Neuron (in vitro differentiated cells): ENCODE data around the gene MAP2K6.

ENCODE experiments used
- H2AFZ ChIP-seq: one replicate; pipeline ENCODE4 v1.6.1; 2013; ENCODE audit warnings: low read depth, mild to moderate bottlenecking, inconsistent platforms, low read length, moderate library complexity
- H3K27me3 ChIP-seq: one replicate; pipeline ENCODE4 v1.6.1; 2013; ENCODE audit warnings: low read length; ENCODE audit not compliant: insufficient read depth
- H3K36me3 ChIP-seq: one replicate; pipeline ENCODE4 v1.6.1; 2013; ENCODE audit warnings: low read length; ENCODE audit not compliant: insufficient read depth
- H3K4me1 ChIP-seq: one replicate; pipeline ENCODE4 v1.6.1; 2013; ENCODE audit warnings: low read length; ENCODE audit not compliant: insufficient read depth
- H3K4me3 ChIP-seq: 2 replicates; pipeline ENCODE4 v1.5.1; 2013; ENCODE audit warnings: mild to moderate bottlenecking, low read length, moderate library complexity
- H3K9me3 ChIP-seq: one replicate; pipeline ENCODE4 v1.6.1; 2013; ENCODE audit warnings: low read length

The MAP2K6 gene

DNA sequence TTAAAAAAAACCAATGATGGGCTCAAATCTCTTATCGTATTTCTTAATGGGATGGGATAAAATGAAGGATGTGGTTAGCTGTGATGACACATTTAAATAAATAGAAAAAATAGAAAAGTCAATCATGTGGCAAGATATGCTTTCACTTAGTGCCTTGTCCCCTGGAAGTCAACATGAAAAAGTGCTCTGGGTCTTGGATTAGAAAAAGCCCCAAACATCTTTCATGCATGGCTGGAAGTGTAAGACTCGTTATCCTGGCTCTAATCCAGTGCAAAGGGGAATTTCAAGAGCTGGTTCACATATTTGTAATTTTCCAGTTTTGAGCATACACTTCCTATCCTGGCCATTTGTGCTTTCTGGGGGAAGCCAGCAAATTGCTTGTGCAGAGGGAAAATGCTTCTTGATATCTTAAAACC is 160.9 kb downstream of the MAP2K6 start:
- no peaks in the 10 kb centered on the region for H3K36me3 ChIP-seq
- H3K9me3 ChIP-seq, result no peaks in the 10 kb centered on the region
- H3K4me3 ChIP-seq, result no peak overlapping the region
- peak overlapping the region; percentile 33 for H2AFZ ChIP-seq
- H3K27me3 ChIP-seq, result no peaks in the 10 kb centered on the region
- H3K4me1 ChIP-seq, result peaks cover 27% of the 10 kb centered on the region

GRCh38 chr17:69577098-69577497 is 162.6 kb downstream of the MAP2K6 start:
- Histone ChIP-seq H3K27me3 (no peaks in the 10 kb centered on the region), H3K4me3 (no peak overlapping the region), H3K4me1 (peaks cover 27% of the 10 kb centered on the region), H2AFZ (no peak overlapping the region), H3K36me3 (no peaks in the 10 kb centered on the region), H3K9me3 (no peaks in the 10 kb centered on the region)

DNA sequence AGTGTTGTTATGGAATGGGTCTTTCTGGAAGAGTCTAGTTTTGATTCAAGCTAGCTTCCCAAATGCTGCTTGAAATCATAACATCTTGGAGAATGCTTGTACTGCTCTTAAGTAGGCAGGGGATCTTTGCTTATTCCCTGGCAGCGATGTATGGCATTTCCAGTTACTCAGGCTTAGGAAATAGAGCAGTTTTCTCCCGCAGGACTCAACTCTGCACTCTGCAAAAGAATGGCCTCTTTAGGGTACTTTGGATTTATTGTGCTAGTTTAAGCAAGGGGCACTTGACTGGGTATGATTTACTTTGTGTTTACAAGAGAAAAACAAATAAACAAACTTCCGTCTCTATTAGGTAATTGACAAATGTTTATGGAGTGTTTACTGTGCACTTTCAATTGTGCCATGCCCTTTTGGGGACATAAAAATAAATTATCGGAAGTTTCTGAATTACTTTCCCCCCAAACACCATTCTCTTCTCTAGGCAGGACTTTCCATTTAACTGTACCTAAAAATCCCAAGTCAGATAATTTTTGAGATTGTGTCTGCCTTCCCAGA is 164.0 kb downstream of the MAP2K6 start:
- H2AFZ ChIP-seq, result no peak overlapping the region
- no peak overlapping the region for H3K4me3 ChIP-seq
- H3K9me3 ChIP-seq, result no peaks in the 10 kb centered on the region
- no peaks in the 10 kb centered on the region for H3K27me3 ChIP-seq
- H3K36me3 ChIP-seq, result no peaks in the 10 kb centered on the region
- peaks cover 26% of the 10 kb centered on the region for H3K4me1 ChIP-seq

DNA sequence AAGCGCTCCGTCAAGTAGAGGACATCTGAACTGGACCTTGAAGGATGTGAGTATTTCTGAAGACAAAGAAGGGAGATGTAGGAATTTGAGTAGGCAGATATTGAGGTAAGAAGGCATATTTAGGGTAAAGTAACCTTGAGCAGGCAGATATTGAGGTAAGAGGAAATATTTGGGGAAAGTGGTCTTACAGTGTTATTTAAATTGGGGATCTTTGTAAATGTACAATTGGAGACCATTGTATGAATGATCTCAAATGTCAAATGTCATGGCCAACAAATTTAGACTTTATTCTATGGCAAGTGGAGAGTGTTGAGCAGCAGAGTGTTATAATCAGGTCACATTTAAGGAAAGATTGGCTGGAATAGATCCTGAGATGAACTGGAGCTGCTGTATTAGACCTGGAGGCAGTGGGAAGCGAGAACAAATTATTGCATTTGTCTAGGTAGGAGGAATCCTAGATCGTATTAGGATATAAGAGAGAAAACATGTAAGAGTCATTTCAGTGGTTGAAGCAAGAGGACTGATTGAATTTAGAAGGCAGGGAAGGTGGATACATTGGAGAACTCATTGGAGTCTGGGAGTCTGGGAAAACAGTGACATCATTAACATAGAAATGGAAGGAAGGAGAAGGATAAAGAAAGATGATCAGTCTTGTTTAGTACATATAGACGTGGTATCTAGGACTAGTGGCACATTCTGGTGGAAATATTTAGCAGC is 165.6 kb downstream of the MAP2K6 start:
- no peaks in the 10 kb centered on the region for H3K27me3 ChIP-seq

GRCh38 chr17:69581061-69581961 is 166.8 kb downstream of the MAP2K6 start:
- Histone ChIP-seq H3K4me3 (no peak overlapping the region), H3K36me3 (no peaks in the 10 kb centered on the region), H3K9me3 (no peaks in the 10 kb centered on the region), H3K4me1 (no peaks in the 10 kb centered on the region), H2AFZ (peak overlapping the region; percentile 43), H3K27me3 (no peaks in the 10 kb centered on the region)

More for the DNA sequence above, 165.6 kb downstream of the MAP2K6 start:
- H3K9me3 ChIP-seq, result no peaks in the 10 kb centered on the region
- H3K36me3 ChIP-seq, result no peaks in the 10 kb centered on the region
- peaks cover 9% of the 10 kb centered on the region for H3K4me1 ChIP-seq
- H3K4me3 ChIP-seq, result no peak overlapping the region
- no peak overlapping the region for H2AFZ ChIP-seq

- no peaks in the 10 kb centered on the region for H3K9me3 ChIP-seq
- H3K27me3 ChIP-seq, result no peaks in the 10 kb centered on the region
- H3K36me3 ChIP-seq, result no peaks in the 10 kb centered on the region
- no peak overlapping the region for H2AFZ ChIP-seq
- H3K4me1 ChIP-seq, result no peaks in the 10 kb centered on the region
- no peak overlapping the region for H3K4me3 ChIP-seq
Measured at GRCh38 chr17:69588316-69588715, 173.8 kb downstream of the MAP2K6 start.

- H3K27me3 ChIP-seq, result no peaks in the 10 kb centered on the region
- no peaks in the 10 kb centered on the region for H3K4me1 ChIP-seq
Measured at GRCh38 chr17:69588827-69589239, 174.3 kb downstream of the MAP2K6 start.

DNA sequence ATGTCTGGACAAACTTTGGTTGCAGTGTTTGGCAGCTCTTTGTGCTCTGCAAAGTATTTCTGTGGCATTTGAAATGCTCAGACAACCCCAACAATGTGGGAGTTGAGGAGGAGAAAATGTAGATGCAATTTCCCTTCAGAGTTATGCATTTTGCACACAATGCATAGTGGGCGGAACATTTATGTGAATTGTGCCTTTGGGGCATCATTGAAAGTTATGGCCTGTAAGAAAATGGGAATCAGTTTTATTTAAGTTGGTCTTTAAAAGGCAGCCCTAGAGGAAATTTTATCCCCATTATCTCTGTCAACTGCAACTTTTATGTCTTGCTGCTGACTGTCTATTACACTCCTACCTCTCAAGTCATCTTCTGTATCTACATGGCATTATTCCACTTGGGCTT is 176.2 kb downstream of the MAP2K6 start:
- Histone ChIP-seq H2AFZ (no peak overlapping the region), H3K4me3 (no peak overlapping the region), H3K4me1 (no peaks in the 10 kb centered on the region), H3K9me3 (no peaks in the 10 kb centered on the region), H3K27me3 (no peaks in the 10 kb centered on the region), H3K36me3 (no peaks in the 10 kb centered on the region)

More at GRCh38 chr17:69588827-69589239, 174.3 kb downstream of the MAP2K6 start:
- no peak overlapping the region for H3K4me3 ChIP-seq
- no peak overlapping the region for H2AFZ ChIP-seq
- H3K36me3 ChIP-seq, result no peaks in the 10 kb centered on the region
- no peaks in the 10 kb centered on the region for H3K9me3 ChIP-seq

- H3K4me1 ChIP-seq, result no peaks in the 10 kb centered on the region
- no peak overlapping the region for H3K4me3 ChIP-seq
- H3K9me3 ChIP-seq, result no peaks in the 10 kb centered on the region
- no peaks in the 10 kb centered on the region for H3K36me3 ChIP-seq
- no peak overlapping the region for H2AFZ ChIP-seq
- H3K27me3 ChIP-seq, result no peaks in the 10 kb centered on the region
Measured at GRCh38 chr17:69592692-69593350, 178.3 kb downstream of the MAP2K6 start.

DNA sequence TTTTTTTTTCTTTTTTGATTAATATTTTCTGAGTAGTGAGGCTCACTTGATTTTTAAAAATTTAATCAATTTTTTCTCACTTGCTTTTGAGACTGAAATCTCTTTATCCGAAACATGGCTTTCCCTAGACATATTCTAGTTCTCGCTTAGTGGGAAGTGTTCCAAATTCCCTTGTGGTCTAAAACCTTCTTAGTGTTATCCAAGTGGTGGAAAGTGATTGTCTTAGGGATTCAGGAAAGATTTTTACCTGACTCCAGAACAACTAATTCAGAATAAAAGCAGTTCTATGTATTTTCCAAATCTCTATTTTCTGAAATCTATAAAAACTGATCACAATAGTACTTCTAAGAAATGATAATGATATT is 178.8 kb downstream of the MAP2K6 start:
- no peaks in the 10 kb centered on the region for H3K36me3 ChIP-seq
- H3K27me3 ChIP-seq, result no peaks in the 10 kb centered on the region
- H3K9me3 ChIP-seq, result no peaks in the 10 kb centered on the region
- no peak overlapping the region for H3K4me3 ChIP-seq
- no peaks in the 10 kb centered on the region for H3K4me1 ChIP-seq
- no peak overlapping the region for H2AFZ ChIP-seq

DNA sequence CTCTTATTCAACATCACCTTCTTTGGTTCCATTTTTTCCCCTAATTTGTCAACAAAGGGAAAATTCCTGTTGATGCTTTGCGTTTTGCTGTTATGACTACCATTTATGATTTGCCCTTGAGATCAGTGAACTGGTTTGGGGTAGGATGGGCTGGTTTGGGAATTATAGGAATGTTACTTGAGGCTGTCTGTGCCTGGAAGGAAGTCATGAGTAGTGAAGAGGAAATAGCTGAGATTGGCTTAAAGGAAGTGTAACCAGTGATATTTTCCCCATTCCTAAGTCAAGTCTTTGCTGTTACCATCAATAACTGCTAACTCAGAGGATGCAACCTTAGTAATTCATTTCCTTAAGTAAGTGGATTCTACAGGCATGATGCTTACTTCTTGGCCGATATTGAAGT is 179.2 kb downstream of the MAP2K6 start:
- Histone ChIP-seq H2AFZ (no peak overlapping the region), H3K9me3 (no peaks in the 10 kb centered on the region), H3K4me3 (no peak overlapping the region), H3K27me3 (no peaks in the 10 kb centered on the region), H3K36me3 (no peaks in the 10 kb centered on the region), H3K4me1 (no peaks in the 10 kb centered on the region)

- no peaks in the 10 kb centered on the region for H3K27me3 ChIP-seq
- H3K9me3 ChIP-seq, result no peaks in the 10 kb centered on the region
- H3K4me3 ChIP-seq, result no peak overlapping the region
Measured at GRCh38 chr17:69594641-69595040, 180.1 kb downstream of the MAP2K6 start.

DNA sequence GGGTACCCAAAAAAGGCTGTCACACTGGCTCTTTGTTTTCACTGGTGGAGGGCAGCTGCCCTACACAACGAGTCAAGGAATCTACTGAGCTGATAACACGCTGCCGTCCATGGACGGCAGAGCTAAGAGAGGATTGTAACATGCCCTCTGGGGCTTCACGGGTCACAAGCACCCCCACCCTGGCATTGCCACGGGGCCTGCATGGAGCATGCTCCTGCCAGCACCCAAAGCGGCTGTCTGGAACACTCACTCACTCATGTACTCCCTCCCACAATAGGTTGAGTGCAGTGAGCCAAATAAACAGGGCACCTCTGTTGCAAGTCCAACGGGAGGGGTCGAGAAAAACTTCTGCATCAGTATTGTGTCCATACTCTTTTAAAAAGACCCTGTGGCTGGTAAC is 181.6 kb downstream of the MAP2K6 start:
- H3K4me1 ChIP-seq, result no peaks in the 10 kb centered on the region
- no peaks in the 10 kb centered on the region for H3K27me3 ChIP-seq
- no peaks in the 10 kb centered on the region for H3K9me3 ChIP-seq
- H3K36me3 ChIP-seq, result no peaks in the 10 kb centered on the region
- H2AFZ ChIP-seq, result no peak overlapping the region
- H3K4me3 ChIP-seq, result no peak overlapping the region

More at GRCh38 chr17:69594641-69595040, 180.1 kb downstream of the MAP2K6 start:
- Histone ChIP-seq H2AFZ (no peak overlapping the region), H3K36me3 (no peaks in the 10 kb centered on the region), H3K4me1 (no peaks in the 10 kb centered on the region)
